IMR-90 (cell line): Measurements from ENCODE around the gene TMEM26. TPM values are rescaled to one million over a fixed set of nuclear protein-coding genes. Genes with fewer than 3 reads are reported as not detected.

ENCODE experiments used
- ATAC-seq: fragments of 200-7000 bp; cut with Tn5 transposase; 2 replicates; pipeline ENCODE4 v1.9.1; 2020; ENCODE audit warnings: low read depth, mild to moderate bottlenecking, moderate library complexity
- BruUV-seq: library from RNA; stranded (reverse); fragments of 400-500 nt; replicated peaks from 2 replicates; lab custom pipeline; 2021; lab: Mats Ljungman, UMichigan
- CTCF ChIA-PET: fragments of 300-600 bp; formaldehyde crosslinking; extraction: SDS; loops from one replicate; lab custom pipeline; 2021; ENCODE audit warnings: antibody characterized with exemption; lab: Yijun Ruan, JAX
- POLR2A ChIA-PET: fragments of 300-600 bp; sonication (Branson Sonifier 250); formaldehyde crosslinking; loops from one replicate; lab custom pipeline; 2022; ENCODE audit warnings: antibody characterized with exemption; ENCODE audit not compliant: unreplicated experiment; lab: Charles Lee
- DNase-seq: peaks from one replicate; pipeline ENCODE4 v3.0.0; 2013
- H2AFZ ChIP-seq: replicated peaks from 2 replicates; pipeline ENCODE3; 2013; ENCODE audit warnings: low read length, mild to moderate bottlenecking; ENCODE audit not compliant: poor library complexity
- H2AK5ac ChIP-seq: 2 replicates; pipeline ENCODE4 v1.6.1; 2013; ENCODE audit warnings: low read depth, low read length, inconsistent platforms
- H2AK9ac ChIP-seq: replicated peaks from 2 replicates; pipeline ENCODE3; 2013; ENCODE audit warnings: mild to moderate bottlenecking, low read depth, low read length, moderate library complexity; ENCODE audit not compliant: poor library complexity
- H2BK120ac ChIP-seq: 2 replicates; pipeline ENCODE4 v1.6.1; 2013; ENCODE audit warnings: low read depth, low read length, inconsistent platforms
- H2BK15ac ChIP-seq: 3 replicates; pipeline ENCODE4 v1.6.1; 2013; ENCODE audit warnings: low read depth, low read length, inconsistent platforms
- H2BK20ac ChIP-seq: 2 replicates; pipeline ENCODE4 v1.6.1; 2013; ENCODE audit warnings: low read depth, mild to moderate bottlenecking, inconsistent platforms, low read length, moderate library complexity
- H2BK5ac ChIP-seq: 2 replicates; pipeline ENCODE4 v1.6.1; 2013; ENCODE audit warnings: mild to moderate bottlenecking, low read depth, low read length, inconsistent platforms; ENCODE audit not compliant: poor library complexity, severe bottlenecking
- H3K14ac ChIP-seq: replicated peaks from 2 replicates; pipeline ENCODE4 v1.6.1; 2013; ENCODE audit warnings: low read depth, low read length, inconsistent platforms
- H3K18ac ChIP-seq: 2 replicates; pipeline ENCODE4 v1.6.1; 2013; ENCODE audit warnings: low read depth, low read length, control low read depth
- H3K23ac ChIP-seq: 2 replicates; pipeline ENCODE4 v1.6.1; 2013; ENCODE audit warnings: low read depth, low read length, inconsistent platforms
- H3K27ac ChIP-seq: 2 replicates; pipeline ENCODE4 v1.5.1; 2013; ENCODE audit warnings: mild to moderate bottlenecking, control low read depth, low read length; ENCODE audit not compliant: insufficient read depth
- H3K27me3 ChIP-seq: 2 replicates; pipeline ENCODE4 v1.6.1; 2013; ENCODE audit warnings: low read length; ENCODE audit not compliant: control insufficient read depth, insufficient read depth
- H3K36me3 ChIP-seq: 2 replicates; pipeline ENCODE4 v1.6.1; 2013; ENCODE audit warnings: low read length, mixed read lengths; ENCODE audit not compliant: control insufficient read depth, insufficient read depth
- H3K4ac ChIP-seq: 2 replicates; pipeline ENCODE4 v1.6.1; 2013; ENCODE audit warnings: low read depth, low read length, inconsistent platforms
- H3K4me1 ChIP-seq: 2 replicates; pipeline ENCODE4 v1.6.1; 2013; ENCODE audit warnings: low read length, mixed read lengths; ENCODE audit not compliant: control insufficient read depth, insufficient read depth
- H3K4me2 ChIP-seq: 2 replicates; pipeline ENCODE4 v1.6.1; 2013; ENCODE audit warnings: low read depth, mild to moderate bottlenecking, control low read depth, low read length, moderate library complexity
- H3K4me3 ChIP-seq: 2 replicates; pipeline ENCODE4 v1.5.1; 2013; ENCODE audit warnings: low read depth, mild to moderate bottlenecking, control low read depth, low read length, moderate library complexity; ENCODE audit not compliant: insufficient read depth
- H3K56ac ChIP-seq: 2 replicates; pipeline ENCODE4 v1.6.1; 2013; ENCODE audit warnings: low read length, inconsistent platforms; ENCODE audit not compliant: insufficient read depth; ENCODE audit errors: extremely low read depth
- H3K79me1 ChIP-seq, 2 experiments: 2 replicates each; pipeline ENCODE4 v1.6.1; 2013; ENCODE audit warnings: low read length in 2 of 2, inconsistent platforms in 1 of 2, low read depth in 1 of 2
- H3K9ac ChIP-seq: 2 replicates; pipeline ENCODE4 v1.6.1; 2013; ENCODE audit warnings: low read depth, low read length, control low read depth
- H3K9me1 ChIP-seq: 2 replicates; pipeline ENCODE4 v1.6.1; 2013; ENCODE audit warnings: low read length, inconsistent platforms; ENCODE audit not compliant: insufficient read depth
- H3K9me3 ChIP-seq: 2 replicates; pipeline ENCODE4 v1.6.1; 2013; ENCODE audit warnings: low read length; ENCODE audit not compliant: control insufficient read depth, insufficient read depth
- H4K20me1 ChIP-seq: 2 replicates; pipeline ENCODE4 v1.6.1; 2013; ENCODE audit warnings: low read length, inconsistent platforms; ENCODE audit not compliant: insufficient read depth
- H4K5ac ChIP-seq: 2 replicates; pipeline ENCODE4 v1.6.1; 2013; ENCODE audit warnings: mild to moderate bottlenecking, low read depth, low read length, control low read depth
- H4K8ac ChIP-seq, 2 experiments: 2 replicates each; pipeline ENCODE4 v1.6.1; 2013; ENCODE audit warnings: low read depth in 2 of 2, low read length in 2 of 2, control low read depth in 1 of 2, inconsistent platforms in 1 of 2
- H4K91ac ChIP-seq: 2 replicates; pipeline ENCODE4 v1.6.1; 2013; ENCODE audit warnings: low read depth, low read length, inconsistent platforms; ENCODE audit not compliant: insufficient read depth
- CHD1 ChIP-seq: IDR thresholded peaks from 2 replicates; pipeline ENCODE4 v1.6.1; 2012; ENCODE audit warnings: low read depth, low read length, improper control_type of control experiment
- ELK1 ChIP-seq: fragments of 150-350 bp; IDR thresholded peaks from 2 replicates; pipeline ENCODE4 v1.6.1; 2016; ENCODE audit warnings: low read depth, mild to moderate bottlenecking, low read length, moderate library complexity, borderline replicate concordance
- POLR2A ChIP-seq: IDR thresholded peaks from 2 replicates; pipeline ENCODE4 v1.6.1; 2012; ENCODE audit warnings: mild to moderate bottlenecking, low read depth, low read length
- RAD21 ChIP-seq: IDR thresholded peaks from 2 replicates; pipeline ENCODE4 v1.6.1; 2012; ENCODE audit warnings: low read length, improper control_type of control experiment
- RCOR1 ChIP-seq: IDR thresholded peaks from 2 replicates; pipeline ENCODE4 v1.6.1; 2012; ENCODE audit warnings: mild to moderate bottlenecking, low read length, improper control_type of control experiment; ENCODE audit not compliant: insufficient replicate concordance
- RFX5 ChIP-seq: IDR thresholded peaks from 2 replicates; pipeline ENCODE4 v1.8.0; 2012; ENCODE audit warnings: low read depth, mild to moderate bottlenecking, low read length, moderate library complexity
- USF2 ChIP-seq: fragments of 150-350 bp; IDR thresholded peaks from 2 replicates; pipeline ENCODE4 v1.6.1; 2017; ENCODE audit warnings: mild to moderate bottlenecking, antibody characterized with exemption, low read length, low read depth
- dilution Hi-C: fragments of 300-500 bp; cut with HindIII; formaldehyde crosslinking; loops from one replicate; pipeline ENCODE4 v1.14.3; 2018; ENCODE audit warnings: low sequenced_read_pairs; ENCODE audit not compliant: unreplicated experiment
- in situ Hi-C: fragments of 300-500 bp; cut with MboI; formaldehyde crosslinking; loops from 3 replicates; pipeline ENCODE4 v1.14.3; 2019; ENCODE audit warnings: low sequenced_read_pairs, inconsistent platforms, mixed read lengths
- intact Hi-C: fragments of 100-400 bp; cut with micrococcal nuclease; formaldehyde crosslinking; loops from 2 replicates; pipeline ENCODE4 v1.10.0; 2022
- polyA plus RNA-seq, 3 experiments: library from polyadenylated mRNA; depleted of rRNA; stranded (reverse); fragments of >200 nt; gene quantifications; 2 replicates each; pipeline ENCODE4 v1.2.3, GENCODE V29; 2012; ENCODE audit warnings: low replicate concordance in 1 of 3
- total RNA-seq: library from RNA; depleted of rRNA; stranded (reverse); fragments of >200 nt; gene quantifications from 2 replicates; pipeline ENCODE4 v1.2.3, GENCODE V29; 2012

TMEM26 gene
- total and polyA plus RNA-seq, 2 of the 4 experiments (the other 2 are of a cell fraction), result 0.22 to 0.36 TPM

DNA sequence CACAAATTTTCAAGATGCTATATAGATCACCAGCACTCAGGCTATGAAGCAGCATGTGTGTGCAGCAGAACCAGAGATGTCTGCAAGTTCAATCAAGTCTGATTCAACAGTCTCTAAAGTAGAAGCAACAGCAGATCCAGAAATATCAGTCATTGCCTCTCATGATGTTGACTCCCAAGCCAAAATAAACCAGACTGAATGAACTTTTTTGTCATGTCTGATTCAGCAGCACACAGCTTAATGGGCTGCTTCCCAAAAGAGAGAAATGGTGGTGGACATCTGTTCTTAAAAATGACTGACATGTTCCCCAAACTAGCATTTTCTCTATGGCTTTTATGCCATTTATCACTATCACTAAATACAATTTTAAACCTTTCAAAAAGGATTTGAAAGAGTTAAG is 53.8 kb downstream of the TMEM26 start:
- no peak overlapping the region for H2AFZ ChIP-seq
- no peak overlapping the region for H3K14ac ChIP-seq
- H4K5ac ChIP-seq, result no peak overlapping the region
- ChIA-PET CTCF (no interaction called here), POLR2A (no interaction called here)
- no peak overlapping the region for H3K27ac ChIP-seq
- H2BK15ac ChIP-seq, result no peak overlapping the region
- H3K27me3 ChIP-seq, result no peaks in the 10 kb centered on the region
- H3K36me3 ChIP-seq, result no peaks in the 10 kb centered on the region
- no peak overlapping the region for H2BK20ac ChIP-seq
- dilution Hi-C loops, result no loop called here
- no peak overlapping the region for H3K23ac ChIP-seq
- H4K20me1 ChIP-seq, result no peaks in the 10 kb centered on the region
- intact Hi-C loops, result no loop called here
- H3K9me3 ChIP-seq, result no peaks in the 10 kb centered on the region
- no peak overlapping the region for H3K4ac ChIP-seq
- TF ChIP-seq USF2 (no peak), CHD1 (no peak), RCOR1 (no peak), RAD21 (no peak), POLR2A (no peak), ELK1 (no peak), RFX5 (no peak)
- no peak overlapping the region for H2BK120ac ChIP-seq
- H3K9me1 ChIP-seq, result no peaks in the 10 kb centered on the region
- no peaks in the 10 kb centered on the region for H3K79me1 ChIP-seq
- in situ Hi-C loops, result no loop called here
- DNase-seq (peak; percentile 53), ATAC-seq (no peak)
- no peak overlapping the region for H3K56ac ChIP-seq
- no peak overlapping the region for H3K18ac ChIP-seq
- no TSS peak for BruUV-seq
- H3K4me2 ChIP-seq, result no peak overlapping the region
- no peak overlapping the region for H2BK5ac ChIP-seq
- H3K4me3 ChIP-seq, result no peak overlapping the region
- H3K9ac ChIP-seq, result no peak overlapping the region
- H2AK5ac ChIP-seq, result no peak overlapping the region
- no peak overlapping the region for H4K8ac ChIP-seq
- H4K91ac ChIP-seq, result no peak overlapping the region
- H2AK9ac ChIP-seq, result no peak overlapping the region
- no peaks in the 10 kb centered on the region for H3K4me1 ChIP-seq
